ENCODE data around the gene COX7A2.

COX7A2 gene, protein sequence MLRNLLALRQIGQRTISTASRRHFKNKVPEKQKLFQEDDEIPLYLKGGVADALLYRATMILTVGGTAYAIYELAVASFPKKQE

DNA sequence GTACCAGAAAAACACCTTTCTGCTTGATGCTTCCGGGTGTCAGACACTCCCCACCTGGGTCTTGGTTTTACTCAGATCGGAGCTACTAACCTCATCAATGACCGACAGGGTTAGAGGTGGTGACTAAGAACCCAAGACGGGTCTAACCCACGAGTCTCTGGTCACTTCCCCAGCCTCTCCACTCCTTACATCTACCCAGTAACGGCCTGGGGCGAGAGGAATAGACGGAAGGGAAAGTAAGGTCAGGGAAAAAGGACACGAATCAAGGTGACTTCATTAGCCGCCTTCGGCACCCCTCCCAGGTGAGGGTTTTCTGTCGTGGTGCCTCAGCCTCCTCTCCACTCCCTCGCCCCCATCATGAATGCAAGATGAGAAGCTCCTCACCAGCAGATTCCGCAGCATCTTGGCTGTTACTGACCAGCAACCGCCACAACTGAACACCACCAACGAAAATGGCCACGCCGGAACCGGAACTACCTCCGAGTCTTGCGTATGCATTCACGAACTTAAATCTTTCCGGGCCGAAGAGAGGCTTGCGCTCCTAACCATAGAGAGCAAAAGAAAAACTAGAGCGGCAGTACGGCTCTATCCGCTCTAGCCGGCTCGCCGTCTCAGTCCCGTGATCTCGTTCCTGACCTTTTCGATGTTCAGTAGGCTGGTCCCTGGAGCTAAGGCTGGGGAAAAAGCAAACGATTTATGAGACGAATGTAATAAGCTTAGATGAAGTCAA lies at the start of gene COX7A2:
TSS of gene COX7A2 (minus strand) at position 469 of the 730 bp plus-strand sequence. CDS start at position 402, 67 bp downstream.
- peak; percentile 71 for DNase-seq (ENCODE audit: low read depth)

DNA sequence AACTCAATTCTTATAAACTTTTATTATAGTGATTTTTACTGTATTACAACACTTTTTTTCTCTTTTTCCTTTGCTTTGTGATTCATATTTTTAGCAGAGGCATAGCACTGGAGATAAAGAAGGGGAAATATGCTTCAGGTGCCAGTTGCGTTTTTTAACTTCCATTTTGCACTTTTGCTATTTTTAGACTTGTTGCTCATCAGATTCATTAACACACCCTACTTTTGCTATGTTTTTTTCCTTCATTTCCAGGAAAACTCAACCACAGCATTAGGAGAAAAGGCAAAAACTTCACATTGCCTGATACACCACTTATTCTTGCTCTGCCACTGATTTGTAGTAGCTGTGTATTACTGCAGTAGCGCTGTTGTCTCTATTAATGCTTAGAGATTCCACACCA lies 49.0 kb upstream of the COX7A2 start:
- DNase-seq (ENCODE audit: low read depth) = no peak

- no peak for DNase-seq (ENCODE audit: low read depth)
These were observed 48.1 kb upstream of the COX7A2 start for GRCh38 chr6:75291744-75292143.

- DNase-seq (ENCODE audit: low read depth) = no peak
These were observed 47.7 kb upstream of the COX7A2 start for GRCh38 chr6:75291331-75291730.

GRCh38 chr6:75290136-75290945 lies 46.7 kb upstream of the COX7A2 start:
- no peak for DNase-seq (ENCODE audit: low read depth)

DNA sequence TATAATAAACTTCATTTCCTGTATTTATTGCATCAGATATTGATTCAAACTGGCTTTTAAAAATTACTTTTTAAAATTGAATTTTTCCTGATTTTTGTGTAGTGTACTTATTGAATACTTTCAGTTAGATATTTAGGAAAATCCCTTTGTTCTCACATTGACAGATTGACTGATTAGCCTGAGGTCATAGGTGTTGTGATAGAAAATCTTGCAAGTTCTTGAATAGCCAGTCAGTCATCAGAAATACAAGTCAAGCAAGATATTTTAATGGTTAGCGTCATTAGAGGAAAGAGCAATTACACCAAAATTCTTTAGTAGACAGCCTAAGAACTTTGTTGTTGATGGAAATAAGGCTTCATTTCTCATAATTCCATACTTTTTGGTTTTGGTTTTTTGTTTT lies 44.4 kb upstream of the COX7A2 start:
- DNase-seq (ENCODE audit: low read depth) = no peak

GRCh38 chr6:75287424-75287823 lies 43.8 kb upstream of the COX7A2 start:
- DNase-seq (ENCODE audit: low read depth) = no peak

DNA sequence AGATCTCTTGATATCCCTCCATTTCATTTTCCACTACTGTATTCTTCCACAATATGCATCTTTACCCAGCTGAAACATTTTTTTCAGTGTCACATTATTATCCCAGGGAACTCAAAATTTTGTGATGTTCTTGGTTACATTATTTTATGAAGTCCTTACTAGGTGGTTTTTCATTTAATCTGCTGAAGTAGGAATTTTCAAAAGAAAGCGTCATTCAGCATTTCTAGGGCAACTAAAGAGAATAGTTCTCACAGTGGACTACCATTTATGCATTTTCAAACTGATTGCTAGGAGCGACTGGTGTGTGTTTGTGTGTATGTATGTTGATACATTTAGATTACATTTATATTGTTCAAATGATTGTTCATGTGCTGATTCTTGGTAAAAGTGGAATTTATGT lies 43.4 kb upstream of the COX7A2 start:
- no peak for DNase-seq (ENCODE audit: low read depth)

DNA sequence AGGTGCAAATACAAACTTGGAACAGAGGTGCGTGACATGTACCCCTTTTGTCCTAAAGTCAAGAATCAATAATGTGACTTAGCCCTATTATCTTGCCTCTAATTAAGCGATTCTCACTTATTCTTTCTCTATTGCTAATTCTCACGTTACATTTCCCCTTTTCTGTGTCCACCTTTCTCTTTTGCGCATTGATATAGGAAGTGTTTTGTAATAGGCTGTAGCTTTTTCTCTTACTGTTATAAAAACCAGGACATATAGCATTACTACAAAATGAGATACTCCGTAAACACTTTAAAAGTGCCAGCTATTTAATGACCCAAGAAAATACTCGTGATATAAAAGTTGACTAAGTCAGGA lies 41.7 kb upstream of the COX7A2 start:
- DNase-seq (ENCODE audit: low read depth) = no peak

DNA sequence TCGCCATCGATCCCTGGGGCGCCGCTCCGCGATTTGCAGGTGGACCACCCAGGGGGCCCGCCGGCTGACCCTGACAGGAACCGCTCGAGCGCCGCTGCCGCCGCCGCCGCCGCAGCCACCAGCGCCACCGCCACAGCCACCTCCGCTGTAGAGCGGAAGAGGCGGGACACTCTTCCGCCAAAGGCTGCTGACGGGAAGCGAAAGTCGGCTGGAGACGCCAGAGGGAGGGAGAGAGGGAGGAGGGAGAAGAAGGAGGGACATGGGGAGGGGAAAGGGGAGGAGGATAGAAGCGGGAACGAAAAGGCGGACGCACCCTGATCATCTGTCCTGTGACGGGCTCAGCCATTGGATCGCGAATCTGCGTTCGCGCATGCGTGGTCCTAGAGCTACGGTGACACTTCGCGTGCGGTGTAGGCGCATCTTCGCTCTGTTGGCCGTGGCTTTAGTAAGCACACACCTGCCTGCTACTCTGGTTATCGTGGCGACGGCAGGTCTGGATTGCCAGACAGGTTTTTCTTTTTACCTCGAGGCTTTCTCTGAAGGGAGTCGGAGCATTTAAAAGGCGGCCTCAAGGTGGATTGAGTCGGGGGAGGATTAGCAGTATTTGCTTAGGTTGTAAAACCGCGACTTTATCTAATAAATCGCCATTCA lies 41.2 kb upstream of the COX7A2 start, which contains the start of gene TMEM30A:
TSS of gene TMEM30A (minus strand) at position 161 of the 651 bp plus-strand sequence. CDS start at position 7, 154 bp downstream.
- peak; percentile 96 for DNase-seq (ENCODE audit: low read depth)

DNA sequence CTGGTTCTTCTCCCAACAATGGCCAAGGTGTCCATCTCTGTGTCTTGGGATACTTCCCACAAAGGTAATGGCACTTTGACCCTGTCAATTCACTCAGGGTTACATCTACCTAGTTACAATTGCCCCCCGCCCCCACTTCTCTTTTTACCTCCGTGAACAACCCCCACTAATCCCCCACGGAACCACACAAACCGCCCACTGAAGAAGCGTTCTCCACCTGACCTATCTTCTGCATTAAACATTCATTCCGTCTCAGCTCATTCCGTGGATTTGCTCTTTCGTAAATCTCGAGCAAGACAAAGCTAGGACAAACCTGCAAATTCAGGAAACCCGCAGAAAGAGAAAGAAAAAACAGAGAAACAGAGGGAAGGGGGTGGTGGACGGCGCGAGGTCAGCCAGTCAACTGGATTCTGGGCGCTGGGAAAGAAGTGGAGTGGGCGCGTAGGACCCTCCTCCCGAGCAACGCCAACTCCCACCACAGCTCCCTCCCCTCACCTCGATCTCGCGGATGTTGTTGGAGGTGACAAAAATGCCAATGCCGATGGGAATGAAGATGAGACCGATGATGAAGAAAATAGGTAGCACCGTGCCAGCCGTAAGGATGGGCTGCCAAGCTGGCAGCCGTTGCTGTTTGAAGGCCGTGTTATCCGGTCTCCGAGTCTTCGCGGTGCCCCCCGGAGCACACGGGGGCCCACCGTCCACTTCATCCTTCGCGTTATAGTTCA lies 40.5 kb upstream of the COX7A2 start:
- peak; percentile 1 for DNase-seq (ENCODE audit: low read depth)

DNA sequence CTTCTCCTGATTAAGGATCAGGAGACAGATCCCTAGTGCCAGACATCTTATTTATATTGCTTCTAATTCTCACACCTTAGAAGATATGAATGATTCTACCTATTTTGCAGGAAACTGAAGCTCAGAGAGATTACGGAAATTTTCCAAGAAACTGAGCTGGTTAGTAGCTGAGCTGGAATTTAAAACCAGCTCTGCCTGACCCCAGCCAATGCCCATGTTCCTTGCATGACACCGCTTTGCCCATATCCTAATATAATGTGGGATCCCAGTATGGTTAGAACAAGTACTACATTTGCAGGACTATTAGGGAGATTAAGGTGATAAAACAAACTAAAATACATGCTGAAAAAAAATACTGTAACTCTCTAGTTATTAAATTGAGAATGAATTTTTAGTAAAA lies 39.1 kb upstream of the COX7A2 start:
- no peak for DNase-seq (ENCODE audit: low read depth)

- DNase-seq (ENCODE audit: low read depth) = no peak
These were observed 38.1 kb upstream of the COX7A2 start for GRCh38 chr6:75281653-75282052.

DNA sequence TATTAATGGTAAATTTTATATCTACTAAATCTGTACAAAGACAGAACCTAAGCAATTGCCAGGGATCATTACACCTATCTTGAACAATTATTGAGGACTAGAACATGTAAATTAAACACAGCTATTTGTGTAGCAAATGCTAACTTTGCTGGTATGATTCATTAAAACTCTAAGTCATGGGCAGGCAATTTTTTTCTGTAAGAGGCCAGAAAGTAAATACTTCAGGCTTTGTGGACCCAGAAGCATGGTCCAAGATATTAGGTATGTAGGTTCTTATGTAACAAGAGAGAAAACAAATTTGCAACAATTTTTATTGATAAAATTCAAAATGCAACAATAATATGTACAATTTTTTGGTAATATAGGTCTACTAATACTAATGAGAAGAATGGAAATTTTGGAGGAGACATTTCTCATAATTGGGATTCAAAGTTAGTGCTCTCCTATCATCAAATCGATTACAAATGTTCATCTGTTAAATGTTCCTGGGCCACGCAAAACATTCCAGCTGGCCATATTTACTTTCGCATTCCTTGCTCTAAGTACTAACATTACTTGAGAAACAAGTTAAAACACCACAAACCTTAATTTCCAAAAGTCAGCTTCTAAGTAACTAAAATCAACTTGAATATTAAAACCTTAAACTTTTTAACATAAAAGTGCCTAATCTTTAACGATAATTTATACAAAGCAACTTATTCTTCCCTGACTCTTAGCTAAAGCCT lies 36.7 kb upstream of the COX7A2 start:
- no peak for DNase-seq (ENCODE audit: low read depth)

DNA sequence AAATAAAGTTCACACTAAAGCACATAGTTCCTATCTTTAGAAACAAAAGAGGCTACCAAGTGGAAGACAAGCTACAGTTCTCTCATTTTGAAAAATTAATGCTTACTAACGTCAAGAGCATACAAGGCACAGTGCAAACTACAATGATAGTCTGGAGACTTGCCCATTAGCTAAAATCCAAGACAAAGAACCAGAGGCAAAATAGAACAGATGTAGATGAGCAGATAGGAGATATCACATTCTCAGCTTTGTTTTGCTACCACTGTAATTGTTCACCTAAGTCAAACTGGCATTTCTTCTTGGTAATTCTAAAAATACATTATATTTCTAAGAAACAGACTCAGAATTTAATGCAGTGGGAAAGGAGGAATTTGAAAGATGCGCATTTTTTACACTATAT lies 35.8 kb upstream of the COX7A2 start:
- no peak for DNase-seq (ENCODE audit: low read depth)

GRCh38 chr6:75278474-75279077 lies 35.0 kb upstream of the COX7A2 start:
- DNase-seq (ENCODE audit: low read depth) = no peak

DNA sequence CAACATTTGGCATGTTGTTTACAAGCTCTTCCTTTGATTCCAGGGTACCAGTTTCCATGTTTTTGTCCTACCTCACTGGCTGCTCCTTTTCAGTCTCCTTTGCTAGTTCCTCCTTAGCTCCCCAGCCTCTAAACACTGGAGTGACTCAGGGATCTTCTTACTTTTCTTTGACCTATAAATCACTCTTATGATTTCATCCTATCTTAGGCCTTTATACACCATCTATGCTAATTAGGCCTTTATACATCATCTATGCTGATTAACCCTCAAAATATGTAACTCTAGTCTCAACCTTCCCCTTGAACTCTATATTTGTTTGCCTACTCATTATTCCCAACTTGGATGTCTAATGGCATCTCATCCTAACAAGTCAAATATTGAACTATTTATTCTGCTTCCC lies 31.5 kb upstream of the COX7A2 start:
- DNase-seq (ENCODE audit: low read depth) = no peak

- no peak for DNase-seq (ENCODE audit: low read depth)
These were observed 29.4 kb upstream of the COX7A2 start for GRCh38 chr6:75273009-75273408.

GRCh38 chr6:75272145-75272840 lies 28.7 kb upstream of the COX7A2 start:
- DNase-seq (ENCODE audit: low read depth) = no peak

DNA sequence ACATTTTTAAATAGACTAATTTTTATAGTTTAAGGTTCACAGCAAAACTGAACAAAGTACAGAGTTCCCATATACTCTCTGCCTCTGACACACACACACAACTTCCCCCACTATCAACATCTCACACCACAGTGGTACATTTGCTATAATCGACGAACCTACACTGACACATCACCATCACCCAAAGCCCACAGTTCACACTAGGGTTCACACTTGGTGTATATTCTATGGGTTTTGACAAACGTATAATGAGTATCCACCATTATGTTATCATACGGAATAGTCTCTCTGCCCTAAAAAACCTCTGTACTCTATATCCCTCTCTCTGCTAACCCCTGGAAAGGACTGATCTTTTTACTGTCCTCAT lies 25.4 kb upstream of the COX7A2 start:
- DNase-seq (ENCODE audit: low read depth) = no peak

Measured in T-helper 22 cell (primary cell).